GM20000 (cell line): ENCODE data around the gene PIGQ.

Experiments
- DNase-seq: peaks from one replicate; pipeline ENCODE4 v3.0.0; 2012; ENCODE audit warnings: low spot score
- CTCF ChIP-seq: IDR thresholded peaks from 2 replicates; pipeline ENCODE4 v1.5.1; 2012; ENCODE audit warnings: mild to moderate bottlenecking, control low read depth; ENCODE audit errors: extremely low read depth, missing control alignments

Gene PIGQ

GRCh38 chr16:588889-589657, 19.3 kb downstream of the PIGQ start:
- peak; percentile 96 for DNase-seq
- TF ChIP-seq CTCF = no peak

GRCh38 chr16:589658-590187, 20.0 kb downstream of the PIGQ start, which contains the start of gene RAB40C:
Gene RAB40C (plus strand): TSS chr16:590066. CDS start chr16:590292, 226 bp downstream.
- no peak for TF ChIP-seq CTCF
- peak; percentile 100 for DNase-seq

GRCh38 chr16:590188-590814, 20.5 kb downstream of the PIGQ start:
- no peak for TF ChIP-seq CTCF
- no peak for DNase-seq

- TF ChIP-seq CTCF = no peak
Measured at GRCh38 chr16:590815-591200, 21.0 kb downstream of the PIGQ start.

GRCh38 chr16:591231-591630, 21.5 kb downstream of the PIGQ start:
- TF ChIP-seq CTCF = no peak
- DNase-seq = no peak

More at GRCh38 chr16:590815-591200, 21.0 kb downstream of the PIGQ start:
- no peak for DNase-seq

GRCh38 chr16:591892-592517, 22.2 kb downstream of the PIGQ start:
- DNase-seq = no peak
- no peak for TF ChIP-seq CTCF
